HG02763 (cell line): ENCODE data around the gene SLC34A2.
"Not testable (repeated sequence)": the region's sequence is repeated elsewhere in the genome, so short reads cannot be mapped to it uniquely, and the experiment has no call there.

Source experiments
- ATAC-seq: cut with Tn5 transposase; IDR thresholded peaks from one replicate; pipeline ENCODE4 v1.9.1; 2021; ENCODE audit warnings: mild to moderate bottlenecking, moderate library complexity; ENCODE audit not compliant: unreplicated experiment

The SLC34A2 gene

GRCh38 chr4:25658777-25659176, 3.1 kb downstream of the SLC34A2 start:
- ATAC-seq, result no peak

- not testable (repeated sequence) for ATAC-seq
Observed at GRCh38 chr4:25661441-25661840, 5.8 kb downstream of the SLC34A2 start.

- no peak for ATAC-seq
Observed at GRCh38 chr4:25662306-25662705, 6.7 kb downstream of the SLC34A2 start.

- no peak for ATAC-seq
Observed at GRCh38 chr4:25663781-25664180, 8.1 kb downstream of the SLC34A2 start.

GRCh38 chr4:25666031-25666630, 10.5 kb downstream of the SLC34A2 start:
- ATAC-seq, result no peak

- no peak for ATAC-seq
Observed at GRCh38 chr4:25667931-25668557, 12.4 kb downstream of the SLC34A2 start.

- ATAC-seq, result no peak
Observed at GRCh38 chr4:25670991-25671390, 15.3 kb downstream of the SLC34A2 start.

GRCh38 chr4:25672756-25673155, 17.1 kb downstream of the SLC34A2 start:
- ATAC-seq, result no peak

- no peak for ATAC-seq
Observed at GRCh38 chr4:25674386-25674785, 18.7 kb downstream of the SLC34A2 start.

- no peak for ATAC-seq
Observed at GRCh38 chr4:25676221-25676620, 20.6 kb downstream of the SLC34A2 start.

- ATAC-seq, result no peak
Observed at GRCh38 chr4:25677157-25677556, 21.5 kb downstream of the SLC34A2 start.

- no peak for ATAC-seq
Observed at GRCh38 chr4:25677943-25678342, 22.3 kb downstream of the SLC34A2 start.

- ATAC-seq, result no peak
Observed at GRCh38 chr4:25687773-25688172, 32.1 kb downstream of the SLC34A2 start.

- ATAC-seq, result no peak
Observed at GRCh38 chr4:25694466-25694865, 38.8 kb downstream of the SLC34A2 start.

- ATAC-seq, result no peak
Observed at GRCh38 chr4:25696409-25696808, 40.8 kb downstream of the SLC34A2 start.

- ATAC-seq, result no peak
Observed at GRCh38 chr4:25697516-25697915, 41.9 kb downstream of the SLC34A2 start.

GRCh38 chr4:25700661-25701060, 45.0 kb downstream of the SLC34A2 start:
- no peak for ATAC-seq

GRCh38 chr4:25702848-25703247, 47.2 kb downstream of the SLC34A2 start:
- no peak for ATAC-seq

GRCh38 chr4:25703731-25704388, 48.2 kb downstream of the SLC34A2 start:
- ATAC-seq, result no peak

GRCh38 chr4:25704516-25704915, 48.9 kb downstream of the SLC34A2 start:
- ATAC-seq, result no peak

GRCh38 chr4:25710637-25711036, 55.0 kb downstream of the SLC34A2 start:
- ATAC-seq, result no peak

GRCh38 chr4:25712611-25713010, 57.0 kb downstream of the SLC34A2 start:
- no peak for ATAC-seq
